GM12878 (cell line): ENCODE data around the gene BOD1L2. TPM values are rescaled to one million over a fixed set of nuclear protein-coding genes. Genes with fewer than 3 reads are reported as not detected.

Experiments used
- ATAC-seq: fragments of 200-7000 bp; cut with Tn5 transposase; 3 replicates; pipeline ENCODE4 v1.9.1; 2020; ENCODE audit warnings: mild to moderate bottlenecking, moderate library complexity
- BruUV-seq: library from RNA; stranded (reverse); fragments of 400-500 nt; replicated peaks from 2 replicates; lab custom pipeline; 2021; lab: Mats Ljungman, UMichigan
- CTCF ChIA-PET: fragments of 300-600 bp; sonication (Branson Sonifier 250); formaldehyde crosslinking; extraction: SDS; loops from one replicate; lab custom pipeline; 2021; ENCODE audit warnings: inconsistent platforms; lab: Yijun Ruan, JAX
- POLR2A ChIA-PET: fragments of 350-600 bp; formaldehyde crosslinking; extraction: SDS; loops from one replicate; lab custom pipeline; 2021; ENCODE audit warnings: inconsistent platforms; lab: Charles Lee
- RAD21 ChIA-PET: fragments of 300-600 bp; sonication (Branson Sonifier 250); formaldehyde crosslinking; loops from one replicate; lab custom pipeline; 2023; ENCODE audit warnings: antibody characterized with exemption; ENCODE audit not compliant: unreplicated experiment; lab: Charles Lee
- SMC1A ChIA-PET: fragments of 300-600 bp; sonication (Branson Sonifier 250); formaldehyde crosslinking; loops from one replicate; lab custom pipeline; 2023; ENCODE audit not compliant: unreplicated experiment, uncharacterized antibody; lab: Charles Lee
- DNase-seq: peaks from one replicate; pipeline ENCODE4 v3.0.0-alpha.2; 2011; ENCODE audit warnings: low read depth, low spot score
- FAIRE-seq: peaks from 3 replicates; lab custom pipeline; 2011; peaks lifted over from hg19 to GRCh38; lab: Jason Lieb, UNC
- H2AFZ ChIP-seq: 2 replicates; pipeline ENCODE4 v1.6.0; 2011; ENCODE audit warnings: low read depth, low read length, control low read depth; ENCODE audit not compliant: control insufficient read depth
- H3K27ac ChIP-seq: 2 replicates; pipeline ENCODE4 v1.5.1; 2011; ENCODE audit warnings: control low read depth; ENCODE audit not compliant: control insufficient read depth, insufficient read depth
- H3K27me3 ChIP-seq, 2 experiments: replicated peaks in 1 of 2; 2 replicates each; pipeline versions ENCODE4 v1.6.0 to v1.6.1; 2011; ENCODE audit warnings: low read length in 1 of 2; ENCODE audit not compliant: control insufficient read depth in 2 of 2, insufficient read depth in 2 of 2
- H3K36me3 ChIP-seq, 2 experiments: 2 replicates each; pipeline ENCODE4 v1.5.1; 2011; ENCODE audit warnings: low read length in 1 of 2; ENCODE audit not compliant: control insufficient read depth in 2 of 2, insufficient read depth in 2 of 2
- H3K4me1 ChIP-seq: 2 replicates; pipeline ENCODE4 v1.6.1; 2011; ENCODE audit warnings: mild to moderate bottlenecking, low read length, moderate library complexity, mixed read lengths; ENCODE audit not compliant: control insufficient read depth, insufficient read depth
- H3K4me2 ChIP-seq: 2 replicates; pipeline ENCODE4 v1.6.0; 2011; ENCODE audit warnings: control low read depth; ENCODE audit not compliant: control insufficient read depth, insufficient read depth
- H3K4me3 ChIP-seq: fragments of 200-600 bp; sonication (generic); 2 replicates; pipeline ENCODE4 v1.5.1; 2016
- H3K79me2 ChIP-seq: 2 replicates; pipeline ENCODE4 v1.6.0; 2011; ENCODE audit warnings: low read length; ENCODE audit not compliant: control insufficient read depth, insufficient read depth
- H3K9ac ChIP-seq: 2 replicates; pipeline ENCODE4 v1.8.0; 2011; ENCODE audit warnings: low read length, control low read depth, mixed read lengths; ENCODE audit not compliant: control insufficient read depth, insufficient read depth
- H3K9me3 ChIP-seq: replicated peaks from 3 replicates; pipeline ENCODE4 v1.5.1; 2011; ENCODE audit warnings: mild to moderate bottlenecking, low read length; ENCODE audit not compliant: control insufficient read depth, insufficient read depth
- H4K20me1 ChIP-seq: 2 replicates; pipeline ENCODE4 v1.6.0; 2011; ENCODE audit not compliant: control insufficient read depth, insufficient read depth
- ATF2 ChIP-seq: IDR thresholded peaks from 2 replicates; pipeline ENCODE4 v1.6.1; 2012; ENCODE audit warnings: low read length, inconsistent platforms
- HDAC6 ChIP-seq: fragments of 200-600 bp; sonication (generic); IDR thresholded peaks from one replicate; pipeline ENCODE4 v1.8.0; 2017; ENCODE audit warnings: antibody characterized with exemption; ENCODE audit not compliant: unreplicated experiment
- JUND ChIP-seq: IDR thresholded peaks from 2 replicates; pipeline ENCODE4 v1.6.1; 2012; ENCODE audit warnings: low read depth, mild to moderate bottlenecking, low read length, improper control_type of control experiment, moderate library complexity
- KDM1A ChIP-seq: fragments of 200-600 bp; sonication (generic); IDR thresholded peaks from 2 replicates; pipeline ENCODE4 v1.6.1; 2016; ENCODE audit warnings: borderline replicate concordance
- MEF2B ChIP-seq: fragments of 450-650 bp; IDR thresholded peaks from 2 replicates; pipeline ENCODE4 v1.6.1; 2018; ENCODE audit warnings: mild to moderate bottlenecking, moderate library complexity; ENCODE audit not compliant: partially characterized antibody, poor library complexity, severe bottlenecking
- SMAD1 ChIP-seq: fragments of 450-650 bp; IDR thresholded peaks from 2 replicates; pipeline ENCODE4 v1.6.1; 2018; ENCODE audit warnings: mild to moderate bottlenecking, low read depth; ENCODE audit not compliant: partially characterized antibody
- SRF ChIP-seq, 2 experiments: IDR thresholded peaks; 2 replicates each; pipeline ENCODE4 v1.6.1; 2011; ENCODE audit warnings: low read depth in 2 of 2, low read length in 2 of 2, mild to moderate bottlenecking in 1 of 2, moderate library complexity in 1 of 2
- STAT3 ChIP-seq: IDR thresholded peaks from 2 replicates; pipeline ENCODE4 v1.6.1; 2011; ENCODE audit warnings: low read depth, low read length, improper control_type of control experiment
- SUZ12 ChIP-seq: fragments of 200-600 bp; sonication (generic); IDR thresholded peaks from one replicate; pipeline ENCODE4 v1.6.1; 2018; ENCODE audit warnings: antibody characterized with exemption, mild to moderate bottlenecking; ENCODE audit not compliant: unreplicated experiment
- YBX1 ChIP-seq: fragments of 450-650 bp; IDR thresholded peaks from 2 replicates; pipeline ENCODE4 v1.6.1; 2016; ENCODE audit warnings: antibody characterized with exemption
- WGBS: methylation state at CpG from one replicate; pipeline ENCODE4 v1.1.6; 2016; ENCODE audit warnings: low lambda C conversion rate; ENCODE audit not compliant: insufficient replicate concordance, insufficient coverage; ENCODE audit errors: missing lambda C conversion rate; 5-methylcytosine and 5-hydroxymethylcytosine counted together
- in situ Hi-C: fragments of 300-500 bp; cut with MboI; formaldehyde crosslinking; loops from 9 replicates; pipeline ENCODE4 v1.14.3; 2018; ENCODE audit warnings: mixed read lengths
- intact Hi-C: fragments of 100-400 bp; cut with micrococcal nuclease; formaldehyde crosslinking; loops from one replicate; pipeline ENCODE4 v1.14.2; 2022; ENCODE audit not compliant: unreplicated experiment
- polyA plus RNA-seq, 11 experiments: library from polyadenylated mRNA; depleted of rRNA in 4 of 11; unstranded in 6 of 11; stranded (reverse) in 5 of 11; fragments of >200 nt; fragmentation: Nextera tagmentation in 4 of 11; fragmentation: Illumina TruSeq in 1 of 11; extraction: Ambion mirVana in 4 of 11; extraction: Trizol in 1 of 11; gene quantifications; 1 replicate in 1 of 11; 2 replicates in 10 of 11; pipeline versions ENCODE4 v1.2.1 to v1.2.3, GENCODE V29; 2011 to 2016; ENCODE audit warnings: inconsistent platforms in 2 of 11, missing spikeins in 2 of 11, low read depth in 1 of 11
- total RNA-seq, 4 experiments: library from RNA; depleted of rRNA in 3 of 4; stranded (reverse); fragments of >200 nt in 3 of 4; fragmentation: Illumina TruSeq in 1 of 4; extraction: Trizol in 1 of 4; gene quantifications; 2 replicates each; pipeline versions ENCODE4 v1.2.1 to v1.2.3, GENCODE V29; 2013 to 2021

BOD1L2 gene
- total and polyA plus RNA-seq, 10 of the 15 experiments (the other 5 are each of a cell fraction or from before 2014, with no cell fraction given): not detected

GRCh38 chr18:57164401-57164800, 17.5 kb downstream of the BOD1L2 start:
- no peaks in the 10 kb centered on the region for H3K36me3 ChIP-seq
- no peak overlapping the region for H2AFZ ChIP-seq
- H3K27me3 ChIP-seq: no peaks in the 10 kb centered on the region; a peak in 1 of 4 replicates
- POLR2A ChIA-PET: no interaction called here
- H3K9me3 ChIP-seq: no peaks in the 10 kb centered on the region; the same call in 2 of the 3 replicates
- no peaks in the 10 kb centered on the region for H3K4me1 ChIP-seq
- no peak for ATAC-seq
- H3K4me2 ChIP-seq: no peak overlapping the region
- DNase-seq: no peak
- H3K4me3 ChIP-seq: no peak overlapping the region
- FAIRE-seq: no peak
- CTCF ChIA-PET: no interaction called here
- BruUV-seq: no TSS peak
- in situ Hi-C loops: no loop called here
- no peaks in the 10 kb centered on the region for H3K79me2 ChIP-seq
- no peak overlapping the region for H3K9ac ChIP-seq
- intact Hi-C loops: no loop called here
- no peaks in the 10 kb centered on the region for H4K20me1 ChIP-seq
- TF ChIP-seq YBX1 (no peak), MEF2B (no peak), JUND (no peak), KDM1A (no peak), STAT3 (no peak), SRF (IDR thresholded peaks at IDR 0.05; ENCODE audit: low read depth in 2 of 2, low read length in 2 of 2) (no peak), HDAC6 (no peak), SMAD1 (no peak), ATF2 (no peak), SUZ12 (no peak)
- WGBS: 10% methylated on average over 6 of the region's 6 CpGs
- no peak overlapping the region for H3K27ac ChIP-seq
- RAD21 ChIA-PET: no interaction called here
- SMC1A ChIA-PET: interaction anchor here (0.9 kb wide), 1 partner anchor 10 kb away, joined by 3 read pairs; no protein-coding TSS in a partner anchor
